HG03520 (cell line): ENCODE measurements around the gene GCLC.
"Not testable (repeated sequence)": the region's sequence is repeated elsewhere in the genome, so short reads cannot be mapped to it uniquely, and the experiment has no call there.

Source experiments
- ATAC-seq: cut with Tn5 transposase; IDR thresholded peaks from one replicate; pipeline ENCODE4 v1.9.1; 2021; ENCODE audit warnings: mild to moderate bottlenecking, moderate library complexity; ENCODE audit not compliant: unreplicated experiment

GCLC gene

DNA sequence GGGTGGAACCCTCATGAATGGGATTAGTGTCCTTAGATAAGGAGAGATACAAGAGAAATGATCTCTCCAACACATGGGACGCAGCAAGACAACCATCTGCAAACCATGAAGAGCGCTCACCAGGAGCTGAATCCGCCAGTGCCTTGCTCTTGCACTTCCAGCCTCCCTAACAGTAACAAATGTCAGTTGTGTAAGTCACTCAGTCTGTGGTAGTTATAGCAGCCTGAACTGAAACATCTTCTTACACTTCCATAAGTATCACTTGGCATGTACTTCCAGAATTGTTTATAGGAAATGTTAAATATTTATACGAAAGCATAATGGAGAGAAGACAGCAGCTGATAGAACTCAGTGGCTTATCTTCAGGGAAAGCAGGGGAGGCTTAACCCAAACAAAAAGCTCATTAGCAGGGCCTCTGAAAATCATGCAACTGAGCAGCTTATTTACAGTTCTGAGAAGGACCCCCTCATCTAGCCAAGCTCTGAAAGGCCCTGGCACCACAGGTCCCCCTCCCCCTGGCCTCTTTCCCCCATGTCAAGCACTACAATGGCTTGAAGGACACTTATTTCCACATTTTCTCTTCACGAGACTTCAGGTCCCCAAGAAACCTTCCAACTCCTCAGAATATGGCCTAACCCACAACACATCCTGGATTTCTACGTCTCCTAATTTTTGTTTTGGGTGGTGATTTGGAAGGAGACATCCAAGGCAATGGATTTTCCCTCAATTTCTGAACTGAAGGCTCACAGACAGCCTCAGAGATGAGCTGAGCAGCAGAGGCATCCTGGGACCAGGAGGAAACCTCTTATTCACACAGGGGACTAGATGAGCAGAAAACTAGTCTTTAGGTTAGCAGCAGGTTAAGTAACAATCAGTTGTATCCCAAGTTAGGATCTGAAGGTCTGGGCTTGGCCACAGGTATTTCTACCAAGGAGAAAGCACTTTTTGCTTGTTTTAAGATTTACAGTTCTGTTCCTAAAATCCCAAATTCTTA, 49.1 kb downstream of the GCLC start:
- ATAC-seq, result no peak

DNA sequence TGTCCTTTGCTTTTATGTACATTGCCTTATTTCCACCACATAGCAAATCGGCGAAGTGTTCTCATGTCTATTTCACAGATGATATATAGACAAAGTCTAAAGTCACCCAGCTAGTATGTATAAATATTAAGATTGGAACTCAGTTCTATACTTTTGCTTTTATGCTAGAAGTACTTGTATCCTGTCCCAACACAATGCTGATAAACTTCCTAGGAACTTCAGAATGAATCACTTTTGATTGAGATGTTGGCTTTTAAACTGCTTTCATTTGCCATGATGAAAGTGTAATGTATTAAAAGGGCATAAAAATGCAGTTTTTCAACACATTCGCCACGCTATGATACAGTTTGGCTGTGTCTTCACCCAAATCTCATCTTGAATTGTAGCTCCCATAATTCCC, 50.8 kb downstream of the GCLC start:
- ATAC-seq, result no peak

GRCh38 chr6:53493635-53494025, 51.3 kb downstream of the GCLC start:
- no peak for ATAC-seq

GRCh38 chr6:53492860-53493634, 51.9 kb downstream of the GCLC start:
- ATAC-seq, result no peak

- no peak for ATAC-seq
Observed at GRCh38 chr6:53487080-53487479, 57.8 kb downstream of the GCLC start.

DNA sequence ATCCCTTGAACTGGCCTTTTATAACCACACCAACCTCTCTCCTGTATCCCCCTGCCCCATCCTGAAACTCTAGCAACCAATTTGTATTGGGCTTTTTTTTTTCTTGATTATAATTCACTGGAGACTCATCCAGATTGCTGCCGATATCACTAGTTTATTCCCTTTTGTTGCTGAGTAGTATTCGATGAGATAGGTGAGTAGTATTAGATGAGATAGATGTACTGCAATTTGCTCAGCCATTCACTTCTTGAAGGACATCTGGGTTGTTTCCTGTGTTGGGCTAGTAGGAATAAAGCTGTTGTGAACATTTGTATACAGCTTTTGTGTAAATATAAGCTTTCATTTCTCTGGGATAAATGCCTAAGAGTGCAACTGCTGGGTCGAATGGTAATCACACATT, 58.2 kb downstream of the GCLC start:
- ATAC-seq, result no peak

- ATAC-seq, result no peak
Observed at GRCh38 chr6:53484476-53485280, 60.2 kb downstream of the GCLC start.

DNA sequence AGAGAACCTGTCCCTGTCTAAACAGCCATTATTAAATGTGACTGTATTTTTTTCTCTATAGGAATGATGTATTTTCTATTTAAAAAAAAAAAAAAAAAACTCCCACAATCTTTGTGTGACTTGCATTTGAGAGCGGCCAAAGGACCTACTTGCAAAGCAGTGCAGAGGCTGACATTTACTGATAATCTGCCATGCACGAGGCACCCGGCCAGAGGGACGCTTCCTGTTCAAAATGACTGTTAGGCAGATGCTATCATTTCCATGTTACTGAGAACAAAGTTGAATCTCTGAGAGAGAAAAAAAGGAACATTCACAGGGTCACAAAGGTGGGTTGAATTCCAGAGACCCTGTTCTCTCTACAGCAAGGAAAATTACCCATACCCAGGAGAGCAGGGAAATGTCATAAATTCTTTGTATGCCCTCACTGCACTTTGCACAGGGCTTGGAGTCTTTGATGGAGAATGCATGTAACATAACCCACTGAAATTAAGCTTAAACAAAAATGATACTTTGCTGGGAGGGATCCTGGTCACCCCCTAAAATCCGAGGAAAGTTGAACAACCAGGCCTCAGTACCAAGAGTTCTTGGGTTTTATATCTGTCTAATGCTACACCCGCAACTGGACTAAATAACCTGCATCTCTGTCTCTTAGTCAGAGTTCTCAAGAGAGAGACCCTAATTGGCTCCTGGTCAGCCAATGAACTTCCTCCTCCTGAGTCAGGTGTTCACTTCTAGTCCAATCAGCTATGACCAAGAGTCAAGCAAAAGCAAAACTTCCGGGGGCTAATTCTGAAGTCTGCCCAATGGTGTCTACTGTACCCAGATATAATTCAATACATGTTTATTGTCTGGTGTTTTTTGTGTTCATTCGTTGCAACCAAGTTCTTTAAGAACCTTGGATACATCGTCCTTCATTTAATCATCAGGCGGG, 61.2 kb downstream of the GCLC start:
- ATAC-seq, result no peak

- ATAC-seq, result no peak
Observed at GRCh38 chr6:53481323-53481722, 63.6 kb downstream of the GCLC start.

GRCh38 chr6:53480774-53481173, 64.1 kb downstream of the GCLC start:
- ATAC-seq, result not testable (repeated sequence)

GRCh38 chr6:53479871-53480270, 65.0 kb downstream of the GCLC start:
- no peak for ATAC-seq

GRCh38 chr6:53476964-53477363, 67.9 kb downstream of the GCLC start:
- no peak for ATAC-seq

- ATAC-seq, result no peak
Observed at GRCh38 chr6:53474010-53474409, 70.9 kb downstream of the GCLC start.

GRCh38 chr6:53469163-53469562, 75.7 kb downstream of the GCLC start:
- no peak for ATAC-seq

- ATAC-seq, result no peak
Observed at GRCh38 chr6:53466257-53466656, 78.6 kb downstream of the GCLC start.

- ATAC-seq, result no peak
Observed at GRCh38 chr6:53465732-53466131, 79.2 kb downstream of the GCLC start.

DNA sequence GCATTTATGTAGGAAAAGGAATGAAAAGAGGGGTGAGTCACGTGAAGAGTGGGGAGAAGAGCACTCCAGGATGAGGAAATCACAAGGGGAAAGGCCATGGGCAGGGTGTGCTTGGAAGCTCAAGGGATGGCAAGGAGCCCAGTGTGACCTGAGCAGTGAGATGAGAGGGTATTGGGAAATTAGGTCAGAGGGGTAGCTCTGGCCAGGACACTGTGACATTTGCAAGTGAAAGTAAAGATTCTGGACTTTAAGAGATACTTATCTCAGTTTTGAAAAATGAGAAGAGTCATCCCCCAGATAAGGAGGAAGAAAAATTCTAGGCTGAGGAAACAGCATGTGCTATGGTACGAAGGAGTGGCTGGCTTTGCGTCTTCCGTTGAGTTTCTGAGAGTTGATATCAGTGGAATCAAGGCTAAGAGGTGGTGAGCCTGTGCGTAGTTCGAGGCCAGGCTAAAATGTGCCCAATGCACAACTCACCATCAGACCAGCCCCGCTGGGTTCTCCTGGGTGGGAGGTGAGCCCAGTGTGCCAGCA, 79.9 kb downstream of the GCLC start:
- ATAC-seq, result no peak

DNA sequence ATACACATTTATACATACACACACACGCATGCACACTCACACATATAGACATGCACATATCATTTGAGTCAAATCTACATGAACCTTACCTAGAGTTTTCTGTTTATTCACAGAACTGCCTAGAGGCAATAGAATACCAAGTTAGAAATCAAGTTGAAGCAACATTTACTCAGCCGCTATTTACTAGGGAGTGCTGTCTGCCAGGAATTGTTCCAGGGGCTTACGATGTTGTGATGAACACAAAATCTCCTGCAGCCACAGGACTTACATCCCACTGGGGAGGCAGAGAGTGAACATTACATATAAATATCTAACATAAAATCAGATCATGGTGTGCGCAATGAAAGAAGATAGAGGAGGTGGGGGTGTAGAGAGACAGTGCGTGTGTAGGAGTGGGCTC, 80.4 kb downstream of the GCLC start:
- ATAC-seq, result no peak

GRCh38 chr6:53461696-53462095, 83.2 kb downstream of the GCLC start:
- ATAC-seq, result no peak
